ENCODE measurements around the gene RNASE13. TPM values are rescaled to one million over a fixed set of nuclear protein-coding genes. Genes with fewer than 3 reads are reported as not detected.

Gene RNASE13
- total RNA-seq, 1 experiment from 2014 or later = not detected

DNA sequence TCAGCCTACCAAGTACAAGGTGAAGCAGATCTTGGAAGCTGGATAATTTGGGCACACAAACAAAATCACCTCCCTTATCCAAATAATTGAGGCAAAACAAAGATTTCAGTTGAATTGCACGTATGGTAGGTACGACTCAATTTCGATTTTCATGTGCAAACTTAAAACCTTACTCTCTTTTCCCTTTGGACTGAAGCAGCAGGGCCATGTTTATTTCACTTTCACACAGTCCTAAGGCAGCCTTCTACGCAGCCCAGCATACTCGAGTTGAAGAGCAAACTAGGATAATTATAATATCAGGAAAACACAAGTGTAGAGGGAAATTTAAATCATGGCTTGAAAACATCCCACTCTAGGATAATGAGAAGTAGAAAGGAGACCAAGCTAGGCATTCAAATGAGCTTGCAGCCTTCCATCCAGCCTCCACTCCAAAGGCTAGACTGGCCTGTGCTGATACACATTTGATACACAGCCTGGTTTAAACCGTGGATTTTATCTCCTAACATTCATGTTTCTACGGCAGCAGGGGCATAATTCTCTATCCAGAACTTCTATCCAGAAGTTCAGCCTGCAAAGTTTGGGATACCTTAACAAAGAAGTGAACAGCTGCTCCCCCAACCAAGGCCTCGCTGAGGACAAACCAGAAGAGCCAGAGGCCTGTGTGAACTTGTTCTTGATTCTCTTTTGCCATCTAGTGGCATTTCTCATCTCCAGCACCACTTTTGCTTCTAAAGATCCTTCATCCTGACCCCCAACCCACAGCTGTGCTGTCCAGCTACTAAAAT lies 5.2 kb upstream of the RNASE13 start:
- no peaks in the 10 kb centered on the region for H3K9me3 Mint-ChIP-seq (ENCODE audit: low read depth, unreplicated experiment)
- intact Hi-C loops (cut with micrococcal nuclease; ENCODE audit: unreplicated experiment) = loop anchor here (1.0 to 10.0 kb wide), 3 partner anchors 25 to 185 kb away; no protein-coding TSS in a partner anchor

DNA sequence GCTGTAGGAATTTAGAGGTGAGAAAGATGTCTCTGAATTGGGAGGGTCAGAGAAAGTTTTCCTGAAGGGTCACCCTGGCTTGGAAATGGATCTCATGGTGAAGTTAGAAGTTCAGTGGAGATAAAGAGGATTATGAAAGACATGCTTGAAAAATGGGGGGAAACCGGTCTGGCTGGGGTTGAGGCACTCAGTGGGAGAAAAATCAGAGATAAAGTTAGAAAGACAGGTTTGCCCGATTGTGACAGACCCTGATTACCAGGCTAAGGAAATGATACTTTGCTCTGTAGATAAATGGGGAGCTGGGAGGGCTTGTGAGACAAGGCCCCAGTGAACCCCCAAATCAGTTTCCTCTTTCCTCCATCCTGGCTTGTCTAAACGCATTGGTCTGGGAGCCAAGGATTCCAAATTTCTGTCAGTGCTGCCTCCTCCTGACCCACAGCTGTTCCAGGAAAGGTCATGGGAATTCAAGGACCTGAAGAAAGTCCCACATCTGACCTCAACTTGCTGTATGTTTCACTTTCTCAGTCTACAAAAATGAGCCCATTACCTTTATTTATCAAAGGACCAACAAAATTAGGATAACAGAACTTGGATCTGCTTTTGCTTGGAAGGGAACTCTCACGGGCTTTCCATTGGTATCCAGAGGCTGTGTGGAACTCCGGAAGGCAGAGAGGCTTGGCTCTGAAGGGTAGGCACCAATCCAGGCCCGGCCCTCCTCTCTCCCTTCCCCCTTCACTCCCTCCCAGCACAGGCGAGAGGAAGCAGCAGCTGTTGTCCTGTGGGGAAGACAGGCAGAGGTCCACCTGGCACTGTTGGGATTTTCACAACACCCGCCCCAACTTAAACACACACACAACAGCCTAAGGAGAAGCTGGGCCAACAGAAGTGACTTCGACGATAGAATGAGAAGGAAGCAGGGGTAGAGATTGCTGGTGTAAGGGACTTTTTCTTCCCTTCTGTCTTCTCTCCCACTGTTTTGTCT lies 4.1 kb upstream of the RNASE13 start:
- H3K4me3 Mint-ChIP-seq (ENCODE audit: low read depth, unreplicated experiment) = no peak overlapping the region
- no peak for DNase-seq
- BruUV-seq (replicated peaks) = no TSS peak
- TF ChIP-seq, protein P1, sequence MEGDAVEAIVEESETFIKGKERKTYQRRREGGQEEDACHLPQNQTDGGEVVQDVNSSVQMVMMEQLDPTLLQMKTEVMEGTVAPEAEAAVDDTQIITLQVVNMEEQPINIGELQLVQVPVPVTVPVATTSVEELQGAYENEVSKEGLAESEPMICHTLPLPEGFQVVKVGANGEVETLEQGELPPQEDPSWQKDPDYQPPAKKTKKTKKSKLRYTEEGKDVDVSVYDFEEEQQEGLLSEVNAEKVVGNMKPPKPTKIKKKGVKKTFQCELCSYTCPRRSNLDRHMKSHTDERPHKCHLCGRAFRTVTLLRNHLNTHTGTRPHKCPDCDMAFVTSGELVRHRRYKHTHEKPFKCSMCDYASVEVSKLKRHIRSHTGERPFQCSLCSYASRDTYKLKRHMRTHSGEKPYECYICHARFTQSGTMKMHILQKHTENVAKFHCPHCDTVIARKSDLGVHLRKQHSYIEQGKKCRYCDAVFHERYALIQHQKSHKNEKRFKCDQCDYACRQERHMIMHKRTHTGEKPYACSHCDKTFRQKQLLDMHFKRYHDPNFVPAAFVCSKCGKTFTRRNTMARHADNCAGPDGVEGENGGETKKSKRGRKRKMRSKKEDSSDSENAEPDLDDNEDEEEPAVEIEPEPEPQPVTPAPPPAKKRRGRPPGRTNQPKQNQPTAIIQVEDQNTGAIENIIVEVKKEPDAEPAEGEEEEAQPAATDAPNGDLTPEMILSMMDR (IDR thresholded peaks at IDR 0.05; ENCODE audit: unreplicated experiment) = no peak
- CTCF ChIA-PET = interaction anchor here (1.6 to 6.7 kb wide), 3 partner anchors 14 to 68 kb away, joined by 4 to 93 read pairs (median 5); partner anchors contain the start of gene NDRG2
- no peaks in the 10 kb centered on the region for H3K36me3 Mint-ChIP-seq (ENCODE audit: insufficient read depth, unreplicated experiment)
- H3K9me3 Mint-ChIP-seq (ENCODE audit: low read depth, unreplicated experiment) = no peaks in the 10 kb centered on the region
- H3K27ac Mint-ChIP-seq (ENCODE audit: unreplicated experiment) = no peak overlapping the region
- intact Hi-C loops (cut with micrococcal nuclease; ENCODE audit: unreplicated experiment) = no loop called here
- H3K4me1 Mint-ChIP-seq (ENCODE audit: low read depth, unreplicated experiment) = peaks cover 28% of the 10 kb centered on the region
- peaks cover 70% of the 10 kb centered on the region for H3K27me3 Mint-ChIP-seq (ENCODE audit: unreplicated experiment)

More for the DNA sequence above, 5.2 kb upstream of the RNASE13 start:
- DNase-seq = peak; percentile 37
- H3K4me3 Mint-ChIP-seq (ENCODE audit: low read depth, unreplicated experiment) = no peak overlapping the region
- no peaks in the 10 kb centered on the region for H3K36me3 Mint-ChIP-seq (ENCODE audit: insufficient read depth, unreplicated experiment)
- H3K27me3 Mint-ChIP-seq (ENCODE audit: unreplicated experiment) = peaks cover 70% of the 10 kb centered on the region
- peaks cover 36% of the 10 kb centered on the region for H3K4me1 Mint-ChIP-seq (ENCODE audit: low read depth, unreplicated experiment)
- BruUV-seq (replicated peaks) = no TSS peak
- CTCF ChIA-PET = interaction anchor here (0.7 to 6.7 kb wide), 11 partner anchors 15 to 182 kb away, joined by 3 to 93 read pairs (median 4); partner anchors contain the start of genes ARHGEF40 and NDRG2
- H3K27ac Mint-ChIP-seq (ENCODE audit: unreplicated experiment) = no peak overlapping the region
- TF ChIP-seq, protein P1 (IDR thresholded peaks at IDR 0.05; ENCODE audit: unreplicated experiment) = peak; percentile 44

DNA sequence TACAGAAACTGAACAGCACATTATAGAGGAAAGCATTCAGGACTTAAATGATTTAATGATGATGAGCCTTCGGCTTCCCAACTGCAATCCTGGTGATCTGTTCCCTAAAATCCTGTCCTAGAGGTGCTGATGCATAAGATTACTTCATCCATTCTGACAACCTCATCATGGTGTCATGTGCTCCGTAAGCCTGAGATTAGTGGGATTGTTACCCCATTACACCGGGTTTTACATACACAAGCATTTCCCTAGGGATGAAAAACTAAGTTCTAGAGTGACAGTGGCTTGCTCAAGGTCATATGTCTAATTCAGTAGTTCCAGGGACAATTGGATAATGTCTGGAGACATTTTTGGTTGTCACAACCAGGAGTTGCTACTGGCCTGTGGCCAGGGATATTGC lies 2.5 kb upstream of the RNASE13 start:
- DNase-seq = no peak
- TF ChIP-seq, protein P1 (IDR thresholded peaks at IDR 0.05; ENCODE audit: unreplicated experiment) = no peak
- Mint-ChIP-seq H3K4me1 (ENCODE audit: low read depth, unreplicated experiment) (peaks cover 19% of the 10 kb centered on the region), H3K9me3 (ENCODE audit: low read depth, unreplicated experiment) (no peaks in the 10 kb centered on the region), H3K4me3 (ENCODE audit: low read depth, unreplicated experiment) (no peak overlapping the region), H3K27me3 (ENCODE audit: unreplicated experiment) (peaks cover 70% of the 10 kb centered on the region), H3K36me3 (ENCODE audit: insufficient read depth, unreplicated experiment) (no peaks in the 10 kb centered on the region), H3K27ac (ENCODE audit: unreplicated experiment) (no peak overlapping the region)
- CTCF ChIA-PET = interaction anchor here (1.6 kb wide), 1 partner anchor 22 kb away, joined by 6 read pairs; no protein-coding TSS in a partner anchor
- intact Hi-C loops (cut with micrococcal nuclease; ENCODE audit: unreplicated experiment) = no loop called here
- no TSS peak for BruUV-seq (replicated peaks)

DNA sequence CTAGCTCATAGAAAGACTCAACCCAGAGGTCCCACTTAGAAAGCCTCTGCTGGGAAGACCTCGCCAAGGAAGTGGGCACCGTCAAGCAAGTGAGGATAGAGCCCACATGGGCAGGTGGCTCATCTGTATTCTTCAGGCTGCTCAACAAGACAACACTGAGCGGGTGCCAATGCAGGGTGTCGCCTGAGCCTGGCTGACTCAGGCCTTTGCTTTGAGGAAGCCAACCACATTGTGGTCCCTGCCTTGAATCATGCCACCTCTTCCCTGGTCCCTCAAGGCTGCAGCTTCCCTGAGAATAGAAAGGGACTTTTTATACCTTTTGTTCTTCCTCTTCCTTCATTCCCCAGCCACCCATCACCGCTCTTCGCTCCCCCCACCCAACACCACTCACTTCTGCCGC lies 2.1 kb upstream of the RNASE13 start:
- Mint-ChIP-seq H3K36me3 (ENCODE audit: insufficient read depth, unreplicated experiment) (no peaks in the 10 kb centered on the region), H3K4me3 (ENCODE audit: low read depth, unreplicated experiment) (no peak overlapping the region), H3K27ac (ENCODE audit: unreplicated experiment) (no peak overlapping the region), H3K9me3 (ENCODE audit: low read depth, unreplicated experiment) (no peaks in the 10 kb centered on the region), H3K4me1 (ENCODE audit: low read depth, unreplicated experiment) (peaks cover 15% of the 10 kb centered on the region), H3K27me3 (ENCODE audit: unreplicated experiment) (peaks cover 70% of the 10 kb centered on the region)
- intact Hi-C loops (cut with micrococcal nuclease; ENCODE audit: unreplicated experiment) = no loop called here
- TF ChIP-seq, protein P1 (IDR thresholded peaks at IDR 0.05; ENCODE audit: unreplicated experiment) = no peak
- no peak for DNase-seq
- CTCF ChIA-PET = interaction anchor here (1.6 kb wide), 1 partner anchor 22 kb away, joined by 6 read pairs; no protein-coding TSS in a partner anchor
- no TSS peak for BruUV-seq (replicated peaks)
